Measurements from ENCODE around the gene ADGRV1.
"Not testable (repeated sequence)": the region's sequence is repeated elsewhere in the genome, so short reads cannot be mapped to it uniquely, and the experiment has no call there.

Gene ADGRV1

DNA sequence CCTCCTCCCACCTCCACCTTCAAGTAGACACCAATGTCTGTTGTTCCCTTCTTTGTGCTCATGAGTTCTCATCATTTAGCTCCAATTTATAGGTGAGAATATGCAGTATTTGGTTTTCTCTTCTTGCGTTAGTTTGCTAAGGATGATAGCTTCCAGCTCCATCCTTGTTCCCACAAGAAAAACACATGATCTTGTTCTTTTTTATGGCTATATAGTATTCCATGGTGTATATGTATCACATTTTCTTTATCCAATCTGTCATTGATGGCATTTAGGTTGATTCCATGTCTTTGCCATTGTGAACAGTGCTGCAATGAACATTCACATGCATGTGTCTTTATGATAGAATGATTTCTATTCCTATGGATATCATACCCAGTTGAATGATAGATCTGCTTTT, 454.3 kb downstream of the ADGRV1 start:
- not testable (repeated sequence) for DNase-seq

DNA sequence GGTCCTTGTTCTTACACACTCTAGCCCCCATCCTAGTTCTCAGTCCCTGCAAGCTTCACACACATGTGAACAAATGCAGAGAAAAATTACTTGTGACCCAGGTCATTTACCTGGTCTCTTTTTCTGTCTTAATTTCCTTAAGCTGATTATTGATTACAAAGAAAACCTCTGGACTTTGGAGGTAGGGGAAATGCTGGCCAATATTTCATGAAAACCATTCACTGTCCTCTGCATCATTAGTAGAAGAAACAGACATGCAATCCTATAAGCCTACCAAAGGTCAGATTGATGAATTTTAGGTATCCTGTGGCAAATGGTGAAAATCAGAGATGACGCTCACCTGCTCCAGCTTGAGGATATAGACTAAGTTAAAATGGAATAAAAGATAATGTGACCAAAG, 457.7 kb downstream of the ADGRV1 start:
- DNase-seq: no peak

DNA sequence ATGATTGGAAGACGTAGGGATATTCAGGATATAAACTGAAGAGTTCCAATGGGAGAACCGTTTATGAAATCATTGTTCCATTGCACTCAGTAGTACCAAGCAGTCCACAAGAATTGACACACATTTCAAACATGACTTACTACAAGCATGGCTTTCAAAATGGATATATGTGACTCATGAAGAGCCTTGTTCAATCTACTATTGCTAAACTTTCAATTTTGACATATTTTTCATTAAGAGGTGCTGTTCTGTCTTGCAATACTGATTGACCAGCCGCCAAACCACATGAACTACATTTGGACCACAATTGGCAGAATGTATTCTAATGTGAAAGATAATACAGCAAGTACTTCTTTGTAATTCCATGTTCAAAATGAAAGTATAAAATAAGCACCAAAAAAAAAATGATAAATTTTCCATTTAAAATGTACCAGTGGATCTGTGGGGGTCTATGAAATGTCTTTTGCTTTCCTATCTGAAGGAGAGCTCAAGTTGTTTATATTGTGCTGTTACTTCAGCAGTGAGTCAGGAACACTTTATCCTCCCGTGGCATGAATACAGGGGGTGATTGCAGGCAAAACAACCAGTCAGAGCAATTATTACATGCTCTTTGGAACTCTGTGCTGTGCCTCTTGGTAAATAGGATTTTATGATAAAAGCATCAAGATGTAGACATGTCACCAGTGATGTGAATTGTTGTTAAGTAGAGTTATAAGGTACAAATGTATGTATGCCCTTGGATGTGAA, 458.5 kb downstream of the ADGRV1 start:
- DNase-seq: peak; percentile 35 to 55

GRCh38 chr5:91018200-91018599, 459.6 kb downstream of the ADGRV1 start:
- DNase-seq: no peak

DNA sequence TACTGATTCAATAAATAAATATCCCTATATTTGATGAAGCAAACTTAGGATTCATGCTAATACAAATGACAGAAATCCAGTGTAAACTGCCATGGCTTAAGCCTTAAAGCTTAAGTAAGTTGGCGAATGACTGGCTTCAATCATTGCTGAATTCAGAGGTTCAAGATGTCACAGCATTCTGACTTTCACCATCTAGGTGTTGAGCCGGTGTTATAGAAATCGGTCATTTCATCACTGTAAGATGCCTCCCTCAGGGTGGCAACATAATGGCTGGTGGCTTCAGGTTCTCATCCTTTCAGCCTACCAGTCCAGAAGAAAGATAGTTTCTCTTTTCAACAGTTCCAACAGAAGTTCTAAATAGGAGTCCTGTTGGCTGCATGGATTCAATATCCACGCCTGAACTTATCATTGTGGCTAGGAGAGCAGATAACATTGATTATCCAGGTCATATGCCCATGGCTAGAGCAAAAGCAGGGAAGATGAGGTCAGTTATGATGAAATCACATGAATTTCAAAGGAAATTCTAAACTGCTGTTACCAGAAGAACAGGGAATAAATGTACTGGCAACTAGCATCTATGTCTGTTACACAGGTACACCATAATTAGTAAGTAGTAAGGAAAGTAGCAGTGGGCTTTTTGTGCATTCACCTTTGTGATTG, 460.2 kb downstream of the ADGRV1 start:
- DNase-seq: no peak

DNA sequence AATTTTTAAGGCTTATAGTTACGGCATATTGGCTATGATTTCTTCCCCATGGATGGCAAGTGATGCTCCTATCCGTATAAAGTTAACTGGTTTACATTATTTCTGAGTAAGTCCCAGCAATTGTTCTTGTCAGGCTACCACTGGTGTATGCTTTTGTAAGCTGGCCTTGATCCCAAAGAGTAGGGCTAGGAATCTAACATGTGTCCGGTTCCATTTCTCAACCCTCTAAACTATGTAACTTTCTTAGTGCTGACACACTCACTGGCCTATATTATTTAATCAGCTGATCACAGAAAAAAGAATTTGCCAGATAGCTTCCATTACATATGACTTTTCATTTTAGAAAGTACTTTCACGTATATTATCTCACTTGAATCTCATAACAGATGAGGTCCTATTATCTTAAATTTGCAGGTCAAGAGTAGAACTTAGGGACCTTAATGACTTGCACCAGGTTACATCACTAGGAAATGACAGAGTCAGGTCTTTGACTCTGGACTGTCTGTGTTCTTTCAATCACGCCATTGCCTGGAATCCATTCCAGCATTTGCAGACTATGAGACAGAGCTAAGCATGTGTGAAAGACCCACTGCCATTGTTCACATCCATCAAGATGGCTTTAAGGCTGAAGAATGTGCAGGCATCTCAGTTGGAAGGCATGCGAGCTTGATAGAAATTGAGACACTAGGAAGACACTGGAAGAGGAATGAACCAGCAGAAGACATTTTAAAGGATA, 461.6 kb downstream of the ADGRV1 start:
- no peak for DNase-seq

DNA sequence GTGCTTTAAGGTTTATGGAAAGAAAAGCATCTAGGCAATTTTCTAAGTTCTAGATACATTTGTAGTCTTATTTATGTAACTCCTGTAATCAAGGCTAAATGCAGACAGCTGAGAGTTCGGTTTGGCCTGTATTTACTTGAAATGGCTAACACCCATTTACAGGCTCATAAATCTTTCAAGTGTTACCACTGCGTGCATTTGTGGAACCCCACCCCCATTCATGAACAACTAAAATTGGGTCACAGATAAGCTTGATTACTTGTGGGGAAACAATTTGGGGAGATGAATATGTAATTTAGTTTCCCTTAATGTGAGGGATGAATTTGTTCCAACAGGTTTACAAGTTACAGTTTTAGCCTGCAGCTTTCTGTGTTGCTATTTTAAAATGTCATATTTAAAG, 463.9 kb downstream of the ADGRV1 start:
- DNase-seq: no peak

- DNase-seq: no peak
Observed at GRCh38 chr5:91024206-91024605, 465.6 kb downstream of the ADGRV1 start.

GRCh38 chr5:91024727-91025126, 466.1 kb downstream of the ADGRV1 start:
- no peak for DNase-seq

- DNase-seq: no peak
Observed at GRCh38 chr5:91025449-91025848, 466.9 kb downstream of the ADGRV1 start.

GRCh38 chr5:91025956-91026355, 467.4 kb downstream of the ADGRV1 start:
- no peak for DNase-seq

DNA sequence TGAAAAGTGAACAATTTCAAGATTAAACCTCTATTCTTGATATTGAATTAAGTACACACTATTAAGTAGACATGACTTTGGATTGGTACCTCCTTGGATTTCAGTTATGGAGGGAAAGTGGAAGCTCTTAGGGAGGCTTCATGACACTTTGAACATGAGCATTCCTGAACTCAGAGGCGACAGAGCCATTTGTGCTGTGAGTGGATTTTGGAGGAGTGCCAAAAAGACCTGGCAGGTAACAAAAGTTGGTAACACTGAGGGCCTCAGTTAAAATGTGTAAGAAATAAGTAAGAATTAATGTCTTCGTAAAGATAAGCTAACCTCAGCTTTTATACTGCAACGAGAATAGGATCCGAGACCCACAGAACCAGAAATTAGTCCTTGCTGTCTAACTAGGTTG, 467.9 kb downstream of the ADGRV1 start:
- no peak for DNase-seq

GRCh38 chr5:91027405-91028139, 469.0 kb downstream of the ADGRV1 start:
- no peak for DNase-seq

- DNase-seq: no peak
Observed at GRCh38 chr5:91028499-91028956, 469.9 kb downstream of the ADGRV1 start.

DNA sequence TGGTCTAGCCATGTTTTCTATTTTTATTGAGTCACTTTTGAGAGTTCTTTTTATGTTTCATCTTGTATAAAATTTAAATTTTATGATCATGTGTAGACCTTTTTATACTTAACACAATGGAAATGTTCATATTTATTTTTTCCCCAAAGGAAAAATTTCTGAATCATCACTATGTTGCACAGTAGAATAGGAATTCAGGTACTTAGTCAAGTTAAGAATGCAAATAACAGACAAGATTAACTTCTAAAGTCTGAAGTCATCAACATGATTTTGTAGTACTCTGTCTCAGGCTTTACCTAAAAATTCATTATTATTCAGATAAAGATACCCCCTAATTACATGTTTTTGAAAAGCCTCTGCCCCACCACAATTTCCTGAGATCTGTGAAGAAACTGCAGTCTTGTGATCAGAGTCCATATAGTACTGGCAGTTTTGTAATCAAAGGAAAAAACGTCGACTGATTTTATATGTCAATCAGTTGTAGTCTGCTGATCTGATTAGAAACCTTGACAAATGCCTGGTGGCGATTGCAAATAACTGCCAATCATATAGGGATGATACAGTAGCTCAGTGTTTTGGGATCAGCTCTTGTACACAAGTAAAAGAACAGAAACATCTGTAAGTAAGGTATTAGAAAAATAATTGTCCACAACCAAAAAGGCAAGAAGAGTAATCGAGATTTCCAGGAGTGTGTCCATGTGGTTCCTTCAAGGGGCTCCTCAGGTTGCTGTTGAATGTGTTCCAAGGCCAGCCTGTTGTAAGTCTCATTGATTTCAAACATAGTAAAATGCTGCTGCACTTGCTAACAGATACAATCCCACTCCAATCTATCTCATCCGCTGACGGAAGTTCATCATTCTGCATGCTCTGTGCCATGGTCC, 472.2 kb downstream of the ADGRV1 start:
- no peak for DNase-seq

DNA sequence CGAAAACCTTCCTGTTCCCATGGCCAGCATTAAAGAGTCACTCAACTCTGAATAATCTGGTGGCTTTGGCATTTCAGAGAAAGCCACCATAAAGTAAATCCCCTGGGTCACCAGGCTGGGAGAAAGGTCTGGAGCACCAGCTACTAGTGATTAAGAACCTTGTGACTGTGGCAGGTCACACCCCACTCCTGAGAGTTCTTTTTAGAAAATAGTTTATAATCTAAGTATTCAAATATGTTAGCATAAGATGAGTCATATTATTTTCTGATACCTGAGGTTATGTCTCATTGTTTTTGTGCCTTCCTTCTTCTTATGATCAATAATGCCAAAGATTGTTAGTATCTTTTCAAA, 472.8 kb downstream of the ADGRV1 start:
- no peak for DNase-seq

DNA sequence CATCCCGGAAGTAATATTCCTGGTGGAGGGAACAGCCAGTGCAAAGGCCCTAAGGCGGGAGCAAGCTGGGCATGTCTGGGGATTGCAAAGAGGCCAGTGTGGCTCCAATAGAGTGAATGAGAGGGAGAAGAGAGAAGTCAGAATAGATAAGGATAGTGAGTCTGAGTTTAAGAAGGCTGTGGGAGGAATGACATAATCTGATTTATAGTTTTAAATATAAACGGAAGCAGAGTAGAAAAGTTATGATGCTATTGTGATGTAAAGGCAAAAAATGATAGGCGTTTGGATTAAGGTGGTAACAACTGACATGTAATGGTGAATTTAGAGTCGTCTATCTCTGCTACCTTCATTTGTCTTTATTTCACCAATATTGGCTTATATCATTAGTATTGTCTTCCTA, 473.5 kb downstream of the ADGRV1 start:
- no peak for DNase-seq

DNA sequence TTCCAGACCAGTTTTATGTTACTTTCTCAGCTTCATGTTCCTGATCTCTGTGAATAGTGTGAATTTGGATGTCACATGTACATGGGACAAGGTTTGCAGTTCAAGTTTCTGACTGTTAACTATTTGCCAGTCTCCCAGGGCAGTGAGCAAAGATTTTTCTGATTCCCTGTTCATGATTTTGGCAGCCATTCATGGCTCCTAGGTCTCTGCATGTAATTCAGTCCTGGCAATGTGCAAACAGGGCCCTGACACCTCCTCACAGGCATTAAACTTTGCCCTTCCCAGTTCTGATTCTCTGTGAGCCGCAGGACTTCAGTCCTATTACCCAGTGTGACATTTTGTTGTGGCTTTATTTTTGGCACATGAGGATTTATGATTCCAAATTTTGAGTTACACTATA, 474.8 kb downstream of the ADGRV1 start:
- no peak for DNase-seq

GRCh38 chr5:91038180-91038808, 479.7 kb downstream of the ADGRV1 start:
- no peak for DNase-seq

DNA sequence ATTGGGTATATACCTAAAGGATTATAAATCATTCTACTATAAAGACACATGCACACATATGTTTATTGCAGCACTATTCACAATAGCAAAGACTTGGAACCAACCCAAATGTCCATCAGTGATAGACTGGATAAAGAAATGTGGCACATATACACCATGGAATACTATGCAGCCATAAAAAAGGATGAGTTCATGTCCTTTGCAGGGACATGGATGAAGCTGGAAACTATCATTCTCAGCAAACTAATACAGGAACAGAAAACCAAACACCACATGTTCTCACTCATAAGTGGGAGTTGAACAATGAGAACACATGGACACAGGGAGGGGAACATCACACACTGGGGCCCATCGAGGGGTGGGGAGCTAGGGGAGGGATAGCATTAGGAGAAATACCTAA, 482.5 kb downstream of the ADGRV1 start:
- not testable (repeated sequence) for DNase-seq

GRCh38 chr5:91042247-91042935, 483.8 kb downstream of the ADGRV1 start:
- DNase-seq: no peak
